ENCODE data around the gene KIF1B. TPM values are rescaled to one million over a fixed set of nuclear protein-coding genes. Genes with fewer than 3 reads are reported as not detected.

The KIF1B gene
- total and polyA plus RNA-seq, 12 donors: 12.9 to 67.2 (median 48.9) TPM

- WGBS, 4 donors: 87 to 94% (median 93%) methylated on average over 4 of the region's 4 CpGs
- TF ChIP-seq POLR2A (IDR thresholded peaks at IDR 0.05) (no peak), CTCF (IDR thresholded peaks at IDR 0.05) (no peak)
- intact Hi-C loops (cut with DNase I): loop anchor here in 1 of 2 donors (10.0 kb wide), 1 partner anchor 116 kb away; no protein-coding TSS in a partner anchor
- no peak overlapping the region for H3K27ac ChIP-seq
- H3K4me1 ChIP-seq (replicated peaks in 1 of 2): no peaks in the 10 kb centered on the region
- H3K27me3 ChIP-seq: no peaks in the 10 kb centered on the region
- no peaks in the 10 kb centered on the region for H3K9me3 ChIP-seq (replicated peaks in 1 of 3)
- no peak for DNase-seq
- H3K4me3 ChIP-seq: no peak overlapping the region
- peaks cover 0 to 32% of the 10 kb centered on the region in 2 donors for H3K36me3 ChIP-seq (replicated peaks in 1 of 2)
Observed at GRCh38 chr1:10320336-10320735, 110.0 kb downstream of the KIF1B start.

GRCh38 chr1:10322821-10323220, 112.5 kb downstream of the KIF1B start:
- Histone ChIP-seq H3K27me3 (no peaks in the 10 kb centered on the region), H3K27ac (no peak overlapping the region), H3K36me3 (replicated peaks in 1 of 2) (peaks cover 0 to 44% of the 10 kb centered on the region in 2 donors), H3K4me3 (no peak overlapping the region), H3K4me1 (replicated peaks in 1 of 2) (no peaks in the 10 kb centered on the region), H3K9me3 (replicated peaks in 1 of 3) (no peaks in the 10 kb centered on the region)
- DNase-seq: no peak
- intact Hi-C loops (cut with DNase I): loop anchor here in 1 of 2 donors (10.0 kb wide), 1 partner anchor 118 kb away; no protein-coding TSS in a partner anchor
- WGBS, 4 donors: 91 to 98% (median 93%) methylated on average over 7 of the region's 7 CpGs
- TF ChIP-seq CTCF (IDR thresholded peaks at IDR 0.05) (no peak), POLR2A (IDR thresholded peaks at IDR 0.05) (no peak)

- DNase-seq: no peak
- 89 to 97% (median 90%) methylated on average over 6 of the region's 6 CpGs for WGBS, 4 donors
- H3K9me3 ChIP-seq (replicated peaks in 1 of 3): no peaks in the 10 kb centered on the region
- H3K4me1 ChIP-seq (replicated peaks in 1 of 2): no peaks in the 10 kb centered on the region
- TF ChIP-seq POLR2A (IDR thresholded peaks at IDR 0.05) (no peak), CTCF (IDR thresholded peaks at IDR 0.05) (no peak)
- H3K27me3 ChIP-seq: no peaks in the 10 kb centered on the region
- intact Hi-C loops (cut with DNase I): loop anchor here in 1 of 2 donors (10.0 kb wide), 1 partner anchor 120 kb away; no protein-coding TSS in a partner anchor
- H3K4me3 ChIP-seq: no peak overlapping the region
- peaks cover 0 to 44% of the 10 kb centered on the region in 2 donors for H3K36me3 ChIP-seq (replicated peaks in 1 of 2)
- no peak overlapping the region for H3K27ac ChIP-seq
Observed at GRCh38 chr1:10324627-10325026, 114.3 kb downstream of the KIF1B start.

- TF ChIP-seq POLR2A (IDR thresholded peaks at IDR 0.05) (no peak), CTCF (IDR thresholded peaks at IDR 0.05) (no peak)
- H3K27ac ChIP-seq: no peak overlapping the region
- peaks cover 0 to 44% of the 10 kb centered on the region in 2 donors for H3K36me3 ChIP-seq (replicated peaks in 1 of 2)
- H3K9me3 ChIP-seq (replicated peaks in 1 of 3): no peaks in the 10 kb centered on the region
- 83 to 87% (median 84%) methylated on average over 3 of the region's 3 CpGs for WGBS, 4 donors
- no peak for DNase-seq
- no peaks in the 10 kb centered on the region for H3K27me3 ChIP-seq
- intact Hi-C loops (cut with DNase I): loop anchor here in 1 of 2 donors (10.0 kb wide), 1 partner anchor 121 kb away; no protein-coding TSS in a partner anchor
- no peaks in the 10 kb centered on the region for H3K4me1 ChIP-seq (replicated peaks in 1 of 2)
- H3K4me3 ChIP-seq: no peak overlapping the region
Observed at GRCh38 chr1:10325521-10325920, 115.2 kb downstream of the KIF1B start.
